HEK293 (cell line): Measurements from ENCODE around the gene OSBP2.
A peak's percentile ranks its signal among the peaks of the same experiment; 100 is the strongest.

ENCODE experiments used
- GLIS1 ChIP-seq: fragments of 450-650 bp; formaldehyde crosslinking; IDR thresholded peaks from 2 replicates; pipeline ENCODE4 v1.5.1; 2016; ENCODE audit warnings: missing biosample characterization, missing genetic modification characterization
- GLIS2 ChIP-seq: fragments of 450-650 bp; formaldehyde crosslinking; IDR thresholded peaks from 2 replicates; pipeline ENCODE4 v1.5.1; 2016; ENCODE audit warnings: missing biosample characterization, missing genetic modification characterization
- IKZF3 ChIP-seq: fragments of 450-650 bp; IDR thresholded peaks from 2 replicates; pipeline ENCODE4 v1.5.0; 2018; ENCODE audit warnings: missing biosample characterization, mild to moderate bottlenecking, missing genetic modification characterization, moderate library complexity
- OVOL3 ChIP-seq: fragments of 450-650 bp; formaldehyde crosslinking; IDR thresholded peaks from 2 replicates; pipeline ENCODE4 v1.5.1; 2016; ENCODE audit warnings: missing biosample characterization, missing genetic modification characterization
- SCRT2 ChIP-seq: fragments of 450-650 bp; formaldehyde crosslinking; IDR thresholded peaks from 2 replicates; pipeline ENCODE4 v1.5.1; 2016; ENCODE audit warnings: missing biosample characterization, missing genetic modification characterization
- YY2 ChIP-seq: fragments of 450-650 bp; formaldehyde crosslinking; IDR thresholded peaks from 2 replicates; pipeline ENCODE4 v1.5.1; 2016; ENCODE audit warnings: missing biosample characterization, missing genetic modification characterization
- ZBTB20 ChIP-seq: fragments of 450-650 bp; formaldehyde crosslinking; IDR thresholded peaks from 2 replicates; pipeline ENCODE4 v1.5.1; 2016; ENCODE audit warnings: missing biosample characterization, missing genetic modification characterization
- ZBTB48 ChIP-seq: fragments of 450-650 bp; formaldehyde crosslinking; IDR thresholded peaks from 2 replicates; pipeline ENCODE4 v1.5.1; 2016; ENCODE audit warnings: missing biosample characterization, missing genetic modification characterization
- ZIC2 ChIP-seq: fragments of 450-650 bp; formaldehyde crosslinking; IDR thresholded peaks from 2 replicates; pipeline ENCODE4 v1.5.1; 2016; ENCODE audit warnings: missing biosample characterization, missing genetic modification characterization
- ZNF133 ChIP-seq: fragments of 450-650 bp; formaldehyde crosslinking; IDR thresholded peaks from 2 replicates; pipeline ENCODE4 v1.5.1; 2016; ENCODE audit warnings: missing biosample characterization, missing genetic modification characterization
- ZNF248 ChIP-seq: fragments of 450-650 bp; formaldehyde crosslinking; IDR thresholded peaks from 2 replicates; pipeline ENCODE4 v1.5.1; 2017; ENCODE audit warnings: missing biosample characterization, missing genetic modification characterization
- ZNF292 ChIP-seq: fragments of 450-650 bp; formaldehyde crosslinking; IDR thresholded peaks from 2 replicates; pipeline ENCODE4 v1.5.1; 2016; ENCODE audit warnings: low read depth, missing biosample characterization, missing genetic modification characterization, borderline replicate concordance
- ZNF341 ChIP-seq: fragments of 450-650 bp; formaldehyde crosslinking; IDR thresholded peaks from 2 replicates; pipeline ENCODE4; 2016; ENCODE audit warnings: low read depth, missing biosample characterization, missing genetic modification characterization
- ZNF510 ChIP-seq: fragments of 450-650 bp; formaldehyde crosslinking; IDR thresholded peaks from 2 replicates; pipeline ENCODE4 v1.5.1; 2018; ENCODE audit warnings: mild to moderate bottlenecking, missing genetic modification characterization, missing biosample characterization; ENCODE audit not compliant: insufficient replicate concordance
- ZNF548 ChIP-seq: fragments of 450-650 bp; formaldehyde crosslinking; IDR thresholded peaks from 2 replicates; pipeline ENCODE4 v1.5.1; 2016; ENCODE audit warnings: missing biosample characterization, missing genetic modification characterization
- ZNF555 ChIP-seq: fragments of 450-650 bp; formaldehyde crosslinking; conservative IDR thresholded peaks from 2 replicates; pipeline ENCODE4 v1.5.1; 2017; ENCODE audit warnings: missing biosample characterization, mild to moderate bottlenecking, missing genetic modification characterization, inconsistent platforms
- ZNF658 ChIP-seq: fragments of 450-650 bp; formaldehyde crosslinking; IDR thresholded peaks from 2 replicates; pipeline ENCODE4; 2016; ENCODE audit warnings: missing biosample characterization, missing genetic modification characterization
- ZNF76 ChIP-seq: fragments of 450-650 bp; formaldehyde crosslinking; IDR thresholded peaks from 2 replicates; pipeline ENCODE4; 2016; ENCODE audit warnings: low read depth, missing biosample characterization, missing genetic modification characterization, borderline replicate concordance
- ZNF768 ChIP-seq: fragments of 450-650 bp; formaldehyde crosslinking; IDR thresholded peaks from 2 replicates; pipeline ENCODE4 v1.5.1; 2018; ENCODE audit warnings: missing biosample characterization, mild to moderate bottlenecking, missing genetic modification characterization
- ZNF777 ChIP-seq: fragments of 450-650 bp; formaldehyde crosslinking; IDR thresholded peaks from 2 replicates; pipeline ENCODE4 v1.5.1; 2017; ENCODE audit warnings: missing biosample characterization, missing genetic modification characterization, borderline replicate concordance
- ZNF843 ChIP-seq: fragments of 450-650 bp; formaldehyde crosslinking; IDR thresholded peaks from 2 replicates; pipeline ENCODE4 v1.5.1; 2016; ENCODE audit warnings: missing biosample characterization, missing genetic modification characterization
- TF ChIP-seq, protein P1 (sequence below): fragments of 450-650 bp; formaldehyde crosslinking; IDR thresholded peaks from 2 replicates; pipeline ENCODE4 v1.5.1; 2016; ENCODE audit warnings: missing biosample characterization, missing genetic modification characterization
- TF ChIP-seq, protein P2 (sequence below): fragments of 450-650 bp; formaldehyde crosslinking; IDR thresholded peaks from 2 replicates; pipeline ENCODE4 v1.5.1; 2017; ENCODE audit warnings: missing biosample characterization, missing genetic modification characterization
- TF ChIP-seq, protein P3 (sequence below): fragments of 450-650 bp; formaldehyde crosslinking; IDR thresholded peaks from 2 replicates; pipeline ENCODE4 v1.5.1; 2016; ENCODE audit warnings: missing biosample characterization, missing genetic modification characterization
- TF ChIP-seq, protein P4 (sequence below): fragments of 450-650 bp; formaldehyde crosslinking; IDR thresholded peaks from 2 replicates; pipeline ENCODE4 v1.5.1; 2016; ENCODE audit warnings: missing biosample characterization, missing genetic modification characterization, low read depth
- TF ChIP-seq, protein P5 (sequence below): fragments of 450-650 bp; formaldehyde crosslinking; IDR thresholded peaks from 2 replicates; pipeline ENCODE4 v1.5.1; 2016; ENCODE audit warnings: missing biosample characterization, missing genetic modification characterization

The OSBP2 gene

DNA sequence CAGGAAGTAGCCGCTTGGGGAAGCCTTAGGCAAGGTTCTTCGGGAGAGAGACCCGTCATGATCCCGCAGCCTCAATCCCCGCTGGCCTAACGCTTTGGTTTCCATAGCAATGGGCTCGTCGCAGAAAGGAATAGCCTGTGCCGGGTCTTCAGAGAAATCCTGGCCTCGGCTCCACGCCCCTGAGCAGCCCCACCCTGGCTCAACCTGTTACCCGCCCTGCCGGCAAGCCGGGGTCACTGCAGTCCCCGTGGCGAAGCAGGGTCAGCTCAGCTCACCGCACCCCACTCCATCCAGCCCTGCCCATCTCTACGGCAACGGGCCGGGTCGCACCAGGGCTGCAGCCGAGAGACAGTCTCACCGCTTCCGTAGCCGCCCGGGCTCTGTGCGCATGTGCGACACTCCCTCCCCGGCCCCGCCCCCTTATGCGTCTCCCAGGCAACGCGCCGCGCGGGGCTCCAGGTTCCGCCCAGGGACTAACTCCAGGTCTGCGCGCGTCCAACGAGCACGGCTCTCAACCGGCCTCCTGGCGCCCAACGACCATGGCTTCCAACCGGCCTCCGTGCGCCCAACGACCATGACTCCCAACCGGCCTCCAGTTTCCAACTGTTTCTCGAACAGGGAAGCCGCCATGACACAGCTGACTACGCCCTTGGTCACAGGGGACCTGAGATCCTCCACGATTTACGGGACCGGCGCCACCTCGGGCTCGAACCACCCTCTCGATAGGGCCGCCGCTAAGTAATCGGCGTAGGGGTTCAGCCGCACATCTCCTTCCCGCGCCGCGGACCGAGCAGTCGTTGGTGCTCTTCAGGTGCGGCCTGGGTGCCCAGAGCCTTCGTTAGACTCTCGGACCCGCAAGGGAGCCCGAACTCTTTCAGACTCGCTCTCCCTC is 26.9 kb upstream of the OSBP2 start, which contains the start of gene DUSP18 (continued):
- TF ChIP-seq, protein P1, sequence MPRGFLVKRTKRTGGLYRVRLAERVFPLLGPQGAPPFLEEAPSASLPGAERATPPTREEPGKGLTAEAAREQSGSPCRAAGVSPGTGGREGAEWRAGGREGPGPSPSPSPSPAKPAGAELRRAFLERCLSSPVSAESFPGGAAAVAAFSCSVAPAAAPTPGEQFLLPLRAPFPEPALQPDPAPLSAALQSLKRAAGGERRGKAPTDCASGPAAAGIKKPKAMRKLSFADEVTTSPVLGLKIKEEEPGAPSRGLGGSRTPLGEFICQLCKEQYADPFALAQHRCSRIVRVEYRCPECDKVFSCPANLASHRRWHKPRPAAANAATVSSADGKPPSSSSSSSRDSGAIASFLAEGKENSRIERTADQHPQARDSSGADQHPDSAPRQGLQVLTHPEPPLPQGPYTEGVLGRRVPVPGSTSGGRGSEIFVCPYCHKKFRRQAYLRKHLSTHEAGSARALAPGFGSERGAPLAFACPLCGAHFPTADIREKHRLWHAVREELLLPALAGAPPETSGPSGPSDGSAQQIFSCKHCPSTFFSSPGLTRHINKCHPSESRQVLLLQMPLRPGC (tag by site-specific recombination): peak; percentile 15; the same call in 1 of the 2 replicates
- TF ChIP-seq, protein P2, sequence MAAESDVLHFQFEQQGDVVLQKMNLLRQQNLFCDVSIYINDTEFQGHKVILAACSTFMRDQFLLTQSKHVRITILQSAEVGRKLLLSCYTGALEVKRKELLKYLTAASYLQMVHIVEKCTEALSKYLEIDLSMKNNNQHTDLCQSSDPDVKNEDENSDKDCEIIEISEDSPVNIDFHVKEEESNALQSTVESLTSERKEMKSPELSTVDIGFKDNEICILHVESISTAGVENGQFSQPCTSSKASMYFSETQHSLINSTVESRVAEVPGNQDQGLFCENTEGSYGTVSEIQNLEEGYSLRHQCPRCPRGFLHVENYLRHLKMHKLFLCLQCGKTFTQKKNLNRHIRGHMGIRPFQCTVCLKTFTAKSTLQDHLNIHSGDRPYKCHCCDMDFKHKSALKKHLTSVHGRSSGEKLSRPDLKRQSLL: peak; percentile 80
- TF ChIP-seq, protein P3, sequence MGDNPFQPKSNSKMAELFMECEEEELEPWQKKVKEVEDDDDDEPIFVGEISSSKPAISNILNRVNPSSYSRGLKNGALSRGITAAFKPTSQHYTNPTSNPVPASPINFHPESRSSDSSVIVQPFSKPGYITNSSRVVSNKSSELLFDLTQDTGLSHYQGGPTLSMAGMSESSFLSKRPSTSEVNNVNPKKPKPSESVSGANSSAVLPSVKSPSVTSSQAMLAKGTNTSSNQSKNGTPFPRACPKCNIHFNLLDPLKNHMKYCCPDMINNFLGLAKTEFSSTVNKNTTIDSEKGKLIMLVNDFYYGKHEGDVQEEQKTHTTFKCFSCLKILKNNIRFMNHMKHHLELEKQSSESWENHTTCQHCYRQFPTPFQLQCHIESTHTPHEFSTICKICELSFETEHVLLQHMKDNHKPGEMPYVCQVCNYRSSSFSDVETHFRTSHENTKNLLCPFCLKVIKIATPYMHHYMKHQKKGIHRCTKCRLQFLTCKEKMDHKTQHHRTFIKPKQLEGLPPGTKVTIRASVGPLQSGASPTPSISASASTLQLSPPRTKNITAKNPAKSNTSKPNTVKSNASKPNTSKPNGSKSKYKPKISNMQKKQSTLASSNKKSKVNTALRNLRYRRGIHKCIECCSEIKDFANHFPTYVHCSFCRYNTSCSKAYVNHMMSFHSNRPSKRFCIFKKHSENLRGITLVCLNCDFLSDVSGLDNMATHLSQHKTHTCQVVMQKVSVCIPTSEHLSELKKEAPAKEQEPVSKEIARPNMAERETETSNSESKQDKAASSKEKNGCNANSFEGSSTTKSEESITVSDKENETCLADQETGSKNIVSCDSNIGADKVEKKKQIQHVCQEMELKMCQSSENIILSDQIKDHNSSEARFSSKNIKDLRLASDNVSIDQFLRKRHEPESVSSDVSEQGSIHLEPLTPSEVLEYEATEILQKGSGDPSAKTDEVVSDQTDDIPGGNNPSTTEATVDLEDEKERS (tag by site-specific recombination): no peak
- TF ChIP-seq ZBTB48 (peak; percentile 84), ZNF658 (tag by site-specific recombination) (no peak), ZNF510 (tag by site-specific recombination) (no peak), ZBTB20 (tag by site-specific recombination) (peak; percentile 70), GLIS2 (tag by site-specific recombination) (peak; percentile 43; the same call in 1 of the 2 replicates), GLIS1 (tag by site-specific recombination) (peak; percentile 59), ZNF76 (tag by site-specific recombination) (peak; percentile 16; the same call in 1 of the 2 replicates), ZNF768 (tag by site-specific recombination) (no peak), ZNF843 (tag by site-specific recombination) (0 out of 2 replicates have a peak, but pooled peaks have one; percentile 26), SCRT2 (tag by site-specific recombination) (peak; percentile 96), ZNF341 (tag by site-specific recombination) (peak; percentile 99), YY2 (tag by site-specific recombination) (peak; percentile 65; the same call in 1 of the 2 replicates), ZIC2 (tag by site-specific recombination) (peak; percentile 1; the same call in 1 of the 2 replicates), ZNF248 (tag by site-specific recombination) (no peak), ZNF777 (tag by site-specific recombination) (peak; percentile 81), OVOL3 (no peak), ZNF548 (tag by site-specific recombination) (no peak), ZNF292 (tag by site-specific recombination) (no peak), ZNF555 (no peak), IKZF3 (tag by site-specific recombination) (peak; percentile 30; the same call in 1 of the 2 replicates), ZNF133 (tag by site-specific recombination) (no peak)
- TF ChIP-seq, protein P4, sequence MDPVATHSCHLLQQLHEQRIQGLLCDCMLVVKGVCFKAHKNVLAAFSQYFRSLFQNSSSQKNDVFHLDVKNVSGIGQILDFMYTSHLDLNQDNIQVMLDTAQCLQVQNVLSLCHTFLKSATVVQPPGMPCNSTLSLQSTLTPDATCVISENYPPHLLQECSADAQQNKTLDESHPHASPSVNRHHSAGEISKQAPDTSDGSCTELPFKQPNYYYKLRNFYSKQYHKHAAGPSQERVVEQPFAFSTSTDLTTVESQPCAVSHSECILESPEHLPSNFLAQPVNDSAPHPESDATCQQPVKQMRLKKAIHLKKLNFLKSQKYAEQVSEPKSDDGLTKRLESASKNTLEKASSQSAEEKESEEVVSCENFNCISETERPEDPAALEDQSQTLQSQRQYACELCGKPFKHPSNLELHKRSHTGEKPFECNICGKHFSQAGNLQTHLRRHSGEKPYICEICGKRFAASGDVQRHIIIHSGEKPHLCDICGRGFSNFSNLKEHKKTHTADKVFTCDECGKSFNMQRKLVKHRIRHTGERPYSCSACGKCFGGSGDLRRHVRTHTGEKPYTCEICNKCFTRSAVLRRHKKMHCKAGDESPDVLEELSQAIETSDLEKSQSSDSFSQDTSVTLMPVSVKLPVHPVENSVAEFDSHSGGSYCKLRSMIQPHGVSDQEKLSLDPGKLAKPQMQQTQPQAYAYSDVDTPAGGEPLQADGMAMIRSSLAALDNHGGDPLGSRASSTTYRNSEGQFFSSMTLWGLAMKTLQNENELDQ (tag by site-specific recombination): no peak
- TF ChIP-seq, protein P5, sequence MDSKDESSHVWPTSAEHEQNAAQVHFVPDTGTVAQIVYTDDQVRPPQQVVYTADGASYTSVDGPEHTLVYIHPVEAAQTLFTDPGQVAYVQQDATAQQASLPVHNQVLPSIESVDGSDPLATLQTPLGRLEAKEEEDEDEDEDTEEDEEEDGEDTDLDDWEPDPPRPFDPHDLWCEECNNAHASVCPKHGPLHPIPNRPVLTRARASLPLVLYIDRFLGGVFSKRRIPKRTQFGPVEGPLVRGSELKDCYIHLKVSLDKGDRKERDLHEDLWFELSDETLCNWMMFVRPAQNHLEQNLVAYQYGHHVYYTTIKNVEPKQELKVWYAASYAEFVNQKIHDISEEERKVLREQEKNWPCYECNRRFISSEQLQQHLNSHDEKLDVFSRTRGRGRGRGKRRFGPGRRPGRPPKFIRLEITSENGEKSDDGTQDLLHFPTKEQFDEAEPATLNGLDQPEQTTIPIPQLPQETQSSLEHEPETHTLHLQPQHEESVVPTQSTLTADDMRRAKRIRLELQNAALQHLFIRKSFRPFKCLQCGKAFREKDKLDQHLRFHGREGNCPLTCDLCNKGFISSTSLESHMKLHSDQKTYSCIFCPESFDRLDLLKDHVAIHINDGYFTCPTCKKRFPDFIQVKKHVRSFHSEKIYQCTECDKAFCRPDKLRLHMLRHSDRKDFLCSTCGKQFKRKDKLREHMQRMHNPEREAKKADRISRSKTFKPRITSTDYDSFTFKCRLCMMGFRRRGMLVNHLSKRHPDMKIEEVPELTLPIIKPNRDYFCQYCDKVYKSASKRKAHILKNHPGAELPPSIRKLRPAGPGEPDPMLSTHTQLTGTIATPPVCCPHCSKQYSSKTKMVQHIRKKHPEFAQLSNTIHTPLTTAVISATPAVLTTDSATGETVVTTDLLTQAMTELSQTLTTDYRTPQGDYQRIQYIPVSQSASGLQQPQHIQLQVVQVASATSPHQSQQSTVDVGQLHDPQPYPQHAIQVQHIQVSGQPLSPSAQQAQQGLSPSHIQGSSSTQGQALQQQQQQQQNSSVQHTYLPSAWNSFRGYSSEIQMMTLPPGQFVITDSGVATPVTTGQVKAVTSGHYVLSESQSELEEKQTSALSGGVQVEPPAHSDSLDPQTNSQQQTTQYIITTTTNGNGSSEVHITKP (tag by site-specific recombination): peak; percentile 90
